Aortic smooth muscle cell (primary cell): ENCODE results near the gene VCY1B. TPM values are rescaled to one million over a fixed set of nuclear protein-coding genes. Genes with fewer than 3 reads are reported as not detected.

ENCODE experiments used
- total RNA-seq: library from RNA; depleted of rRNA; stranded (reverse); fragments of >200 nt; gene quantifications from 2 replicates; pipeline ENCODE4 v1.2.3, GENCODE V29; 2014

VCY1B gene
- total RNA-seq = not detected in 2 replicates

DNA sequence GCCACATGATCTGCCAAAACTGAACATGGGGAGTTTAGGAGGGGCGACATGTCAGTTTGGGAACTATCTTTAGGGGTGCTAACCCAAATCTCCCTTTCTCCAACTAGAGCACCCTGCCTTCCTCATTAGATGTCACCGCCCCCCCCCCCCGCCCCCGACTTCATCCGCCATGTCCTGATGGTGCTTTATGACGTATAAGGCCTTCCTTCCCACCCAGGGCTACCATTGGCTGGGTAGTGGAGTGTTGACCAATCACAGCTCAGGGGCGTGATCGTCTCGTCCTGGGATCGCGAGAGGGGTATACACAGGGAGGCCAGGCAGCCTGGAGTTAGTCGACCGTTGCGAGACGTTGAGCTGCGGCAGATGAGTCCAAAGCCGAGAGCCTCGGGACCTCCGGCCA lies at the start of gene VCY1B:
Gene VCY1B, plus strand, starts transcription at position 301 of the 400 bp plus-strand sequence. Its CDS starts 63 bp downstream, at position 364.

Other genes with a start within 250 kb of the VCY1B start
- gene VCY, start 69.8 kb upstream of the VCY1B start, total RNA-seq = not detected in 2 replicates